Activated CD8-positive, alpha-beta T cell treated with anti-CD3 and anti-CD28 coated beads, Interleukin-2, amount 10 ng/mL, durations not matched to agents 7 days and 5 days (primary cell): ENCODE measurements around the gene ZNF358. TPM values are rescaled to one million over a fixed set of nuclear protein-coding genes. Genes with fewer than 3 reads are reported as not detected.
"Not testable (repeated sequence)": the region's sequence is repeated elsewhere in the genome, so short reads cannot be mapped to it uniquely, and the experiment has no call there.

Experiments
- ATAC-seq: fragments of 150-1000 bp; cut with Tn5 transposase; one replicate; pipeline ENCODE4 v1.10.0; 2021; ENCODE audit warnings: moderate library complexity
- CTCF ChIA-PET: fragments of 350-600 bp; sonication (Branson Sonifier 250); formaldehyde crosslinking; loops from one replicate; lab custom pipeline; 2021; ENCODE audit warnings: antibody characterized with exemption; lab: Charles Lee
- POLR2A ChIA-PET: fragments of 350-600 bp; sonication (Branson Sonifier 250); formaldehyde crosslinking; loops from one replicate; lab custom pipeline; 2021; ENCODE audit warnings: antibody characterized with exemption; lab: Charles Lee
- DNase-seq: peaks from one replicate; pipeline ENCODE4 v3.0.0-alpha.2; 2020
- H3K27ac Mint-ChIP-seq: one replicate; pipeline ENCODE4 v1.8.0; 2021; ENCODE audit warnings: mild to moderate bottlenecking, mixed read lengths
- H3K27me3 Mint-ChIP-seq: one replicate; pipeline ENCODE4 v1.8.0; 2021; ENCODE audit warnings: low read depth, mixed read lengths
- H3K36me3 Mint-ChIP-seq: one replicate; pipeline ENCODE4 v1.8.0; 2021; ENCODE audit warnings: low read depth, mixed read lengths
- H3K4me1 Mint-ChIP-seq: one replicate; pipeline ENCODE4 v1.8.0; 2021; ENCODE audit warnings: low read depth, mixed read lengths
- H3K4me3 Mint-ChIP-seq: one replicate; pipeline ENCODE4 v1.8.0; 2021; ENCODE audit warnings: mild to moderate bottlenecking, mixed read lengths
- H3K9me3 Mint-ChIP-seq: one replicate; pipeline ENCODE4 v1.8.0; 2022; ENCODE audit warnings: mixed read lengths; ENCODE audit not compliant: insufficient read depth
- total RNA-seq, 2 experiments: library from RNA; stranded (reverse); gene quantifications; one replicate each; pipeline ENCODE4 v1.2.3, GENCODE V29; 2021

ZNF358 gene
- total RNA-seq, 2 experiments from 2014 or later: 5.8 to 7.9 TPM

- peak overlapping the region; percentile 95 for H3K4me3 Mint-ChIP-seq
- ATAC-seq: peak; percentile 28
- H3K27ac Mint-ChIP-seq: peak overlapping the region; percentile 90
- CTCF ChIA-PET: interaction anchor here (0.7 to 1.2 kb wide), 4 partner anchors 11 to 335 kb away, joined by 3 to 8 read pairs (median 3); partner anchors contain the start of gene MCOLN1
- peaks cover 24% of the 10 kb centered on the region for H3K4me1 Mint-ChIP-seq
- DNase-seq: peak; percentile 59
- H3K9me3 Mint-ChIP-seq: no peaks in the 10 kb centered on the region
- H3K36me3 Mint-ChIP-seq: peaks cover 27% of the 10 kb centered on the region
- POLR2A ChIA-PET: interaction anchor here (0.6 to 1.9 kb wide), 2 partner anchors 12 to 904 kb away, joined by 3 to 19 read pairs; partner anchors contain the start of gene MCOLN1
- H3K27me3 Mint-ChIP-seq: no peaks in the 10 kb centered on the region
These were observed 18.7 kb downstream of the ZNF358 start for GRCh38 chr19:7534531-7535046.

GRCh38 chr19:7535047-7535997, 19.4 kb downstream of the ZNF358 start, which contains the start of gene PNPLA6:
Gene PNPLA6, plus strand, starts transcription at chr19:7535717. Its CDS starts 72 bp downstream, at chr19:7535789.
- ChIA-PET CTCF (interaction anchor here (0.7 to 1.3 kb wide), 6 partner anchors 9 to 334 kb away, joined by 3 to 9 read pairs (median 3); partner anchors contain the start of gene MCOLN1), POLR2A (interaction anchor here (0.7 to 1.9 kb wide), 2 partner anchors 13 to 33 kb away, joined by 3 to 19 read pairs; partner anchors contain the start of gene MCOLN1)
- peak; percentile 95 for DNase-seq
- peaks cover 28% of the 10 kb centered on the region for H3K4me1 Mint-ChIP-seq
- H3K9me3 Mint-ChIP-seq: no peaks in the 10 kb centered on the region
- peak; percentile 86 for ATAC-seq
- peaks cover 29% of the 10 kb centered on the region for H3K36me3 Mint-ChIP-seq
- peak within 1 kb of the TSS; percentile 95 for H3K4me3 Mint-ChIP-seq
- peak within 1 kb of the TSS; percentile 90 for H3K27ac Mint-ChIP-seq
- no peaks in the 10 kb centered on the region for H3K27me3 Mint-ChIP-seq

- Mint-ChIP-seq H3K27ac (peak overlapping the region; percentile 90), H3K4me3 (peak overlapping the region; percentile 95), H3K36me3 (peaks cover 33% of the 10 kb centered on the region), H3K27me3 (no peaks in the 10 kb centered on the region), H3K4me1 (peaks cover 30% of the 10 kb centered on the region), H3K9me3 (no peaks in the 10 kb centered on the region)
- ChIA-PET POLR2A (interaction anchor here (0.6 to 1.2 kb wide), 3 partner anchors 14 to 763 kb away, joined by 3 read pairs; partner anchors contain the start of gene MCOLN1), CTCF (interaction anchor here (0.6 to 1.3 kb wide), 3 partner anchors 8 to 334 kb away, joined by 3 to 4 read pairs (median 3); no protein-coding TSS in a partner anchor)
- DNase-seq: peak; percentile 43
- ATAC-seq: peak; percentile 5
These were observed 20.2 kb downstream of the ZNF358 start for GRCh38 chr19:7535998-7536695.

GRCh38 chr19:7538990-7539389, 23.1 kb downstream of the ZNF358 start:
- H3K4me3 Mint-ChIP-seq, H3K27me3 Mint-ChIP-seq, DNase-seq, H3K27ac Mint-ChIP-seq, POLR2A ChIA-PET, H3K9me3 Mint-ChIP-seq, ATAC-seq, CTCF ChIA-PET: not testable (repeated sequence)
- Mint-ChIP-seq H3K36me3 (peaks cover 53% of the 10 kb centered on the region), H3K4me1 (peaks cover 42% of the 10 kb centered on the region)

GRCh38 chr19:7539827-7540425, 24.0 kb downstream of the ZNF358 start:
- H3K27ac Mint-ChIP-seq: no peak overlapping the region
- ATAC-seq: no peak
- H3K36me3 Mint-ChIP-seq: peaks cover 56% of the 10 kb centered on the region
- DNase-seq: no peak
- H3K27me3 Mint-ChIP-seq: no peaks in the 10 kb centered on the region
- H3K4me3 Mint-ChIP-seq: no peak overlapping the region
- H3K9me3 Mint-ChIP-seq: no peaks in the 10 kb centered on the region
- ChIA-PET CTCF (no interaction called here), POLR2A (no interaction called here)
- H3K4me1 Mint-ChIP-seq: peaks cover 43% of the 10 kb centered on the region

- DNase-seq (no peak), ATAC-seq (no peak)
- ChIA-PET CTCF (no interaction called here), POLR2A (no interaction called here)
- Mint-ChIP-seq H3K4me3 (no peak overlapping the region), H3K27me3 (no peaks in the 10 kb centered on the region), H3K27ac (no peak overlapping the region), H3K36me3 (peaks cover 60% of the 10 kb centered on the region), H3K9me3 (no peaks in the 10 kb centered on the region), H3K4me1 (peaks cover 52% of the 10 kb centered on the region)
These were observed 25.0 kb downstream of the ZNF358 start for GRCh38 chr19:7540761-7541474.

GRCh38 chr19:7541475-7541824, 25.5 kb downstream of the ZNF358 start:
- ATAC-seq (no peak), DNase-seq (no peak)
- Mint-ChIP-seq H3K27ac (no peak overlapping the region), H3K27me3 (no peaks in the 10 kb centered on the region), H3K9me3 (no peaks in the 10 kb centered on the region), H3K36me3 (peaks cover 58% of the 10 kb centered on the region), H3K4me1 (peaks cover 54% of the 10 kb centered on the region), H3K4me3 (no peak overlapping the region)
- CTCF ChIA-PET: no interaction called here
- POLR2A ChIA-PET: no interaction called here

GRCh38 chr19:7541828-7542443, 26.0 kb downstream of the ZNF358 start:
- POLR2A ChIA-PET: no interaction called here
- Mint-ChIP-seq H3K4me3 (no peak overlapping the region), H3K27ac (peak overlapping the region; percentile 33), H3K36me3 (peaks cover 56% of the 10 kb centered on the region), H3K4me1 (peaks cover 53% of the 10 kb centered on the region), H3K9me3 (no peaks in the 10 kb centered on the region), H3K27me3 (no peaks in the 10 kb centered on the region)
- CTCF ChIA-PET: no interaction called here
- DNase-seq (no peak), ATAC-seq (no peak)

GRCh38 chr19:7542556-7543348, 26.8 kb downstream of the ZNF358 start:
- ATAC-seq: no peak
- Mint-ChIP-seq H3K27ac (peak overlapping the region; percentile 78), H3K4me1 (peaks cover 54% of the 10 kb centered on the region), H3K27me3 (no peaks in the 10 kb centered on the region), H3K36me3 (peaks cover 56% of the 10 kb centered on the region), H3K4me3 (no peak overlapping the region), H3K9me3 (no peaks in the 10 kb centered on the region)
- POLR2A ChIA-PET: interaction anchor here (0.6 kb wide), 1 partner anchor 286 kb away, joined by 3 read pairs; no protein-coding TSS in a partner anchor
- no peak for DNase-seq
- CTCF ChIA-PET: no interaction called here

- Mint-ChIP-seq H3K9me3 (no peaks in the 10 kb centered on the region), H3K36me3 (peaks cover 52% of the 10 kb centered on the region), H3K27me3 (no peaks in the 10 kb centered on the region), H3K4me1 (peaks cover 57% of the 10 kb centered on the region), H3K27ac (peak overlapping the region; percentile 91), H3K4me3 (peak overlapping the region; percentile 48)
- ATAC-seq: peak; percentile 56
- ChIA-PET CTCF (interaction anchor here (0.8 to 3.4 kb wide), 4 partner anchors 9 to 136 kb away, joined by 3 to 18 read pairs (median 4); partner anchors contain the start of genes PNPLA6 and TRAPPC5), POLR2A (no interaction called here)
- DNase-seq: peak; percentile 51
These were observed 28.7 kb downstream of the ZNF358 start for GRCh38 chr19:7544626-7545025.
